ENCODE measurements around the gene SPAG17.

SPAG17 gene

DNA sequence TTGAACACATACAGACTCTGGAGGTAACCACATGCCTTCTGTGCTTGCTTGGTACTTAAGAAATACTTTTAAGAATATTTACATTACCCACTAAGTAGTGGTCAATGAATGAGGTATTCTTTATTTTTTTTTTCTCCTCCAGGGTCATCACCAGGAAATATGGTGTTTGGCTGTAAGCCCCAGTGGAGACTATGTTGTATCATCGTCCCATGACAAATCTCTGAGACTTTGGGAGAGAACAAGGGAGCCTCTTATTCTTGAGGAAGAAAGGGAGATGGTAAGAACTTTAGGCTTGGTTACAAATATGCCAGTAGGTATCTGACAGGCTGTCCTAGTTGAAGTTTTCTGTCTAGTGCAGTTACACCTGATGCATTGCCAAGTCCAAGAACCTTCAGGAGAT lies 232.6 kb downstream of the SPAG17 start:
- Histone ChIP-seq H3K4me3 (ENCODE audit: low read depth, low read length) (no peak overlapping the region), H3K27ac (ENCODE audit: extremely low read depth, low read depth, low read length) (no peak overlapping the region), H3K4me1 (ENCODE audit: control insufficient read depth, insufficient read depth, low read length) (no peaks in the 10 kb centered on the region), H3K36me3 (ENCODE audit: control insufficient read depth in 2 of 2, insufficient read depth in 1 of 2, low read length in 2 of 2) (peaks cover 57 to 95% of the 10 kb centered on the region in 2 experiments), H3K9me3 (ENCODE audit: control insufficient read depth, insufficient read depth, low read depth, low read length) (no peaks in the 10 kb centered on the region)
- no peak for TF ChIP-seq SP2 (tag by site-specific recombination; IDR thresholded peaks at IDR 0.05)
- TF ChIP-seq ZBTB44 (tag by site-specific recombination; IDR thresholded peaks at IDR 0.05), result no peak
- TF ChIP-seq ZNF521 (tag by site-specific recombination; IDR thresholded peaks at IDR 0.05), result no peak
- TF ChIP-seq PRDM1 (tag by site-specific recombination; IDR thresholded peaks at IDR 0.05), result no peak
- no peak for TF ChIP-seq PRDM4 (tag by site-specific recombination; IDR thresholded peaks at IDR 0.05)
- no peak for TF ChIP-seq KLF10 (tag by site-specific recombination; IDR thresholded peaks at IDR 0.05)
- TF ChIP-seq MZF1 (tag by site-specific recombination; IDR thresholded peaks at IDR 0.05; ENCODE audit: borderline replicate concordance), result no peak
- TF ChIP-seq ZNF777 (tag by site-specific recombination; IDR thresholded peaks at IDR 0.05; ENCODE audit: borderline replicate concordance), result no peak
- POLR2A ChIA-PET, result no interaction called here
- CTCF ChIA-PET, result interaction anchor here (0.6 kb wide), 1 partner anchor 1057 kb away, joined by 7 read pairs; no protein-coding TSS in a partner anchor

- TF ChIP-seq GLI2 (tag by site-specific recombination; IDR thresholded peaks at IDR 0.05; ENCODE audit: borderline replicate concordance, low read depth), result no peak
- TF ChIP-seq SCRT2 (tag by site-specific recombination; IDR thresholded peaks at IDR 0.05), result no peak
- TF ChIP-seq ZNF580 (tag by site-specific recombination; IDR thresholded peaks at IDR 0.05), result no peak
- no peak for TF ChIP-seq PRDM10 (tag by site-specific recombination; IDR thresholded peaks at IDR 0.05)
- no peak for TF ChIP-seq ZNF639 (tag by site-specific recombination; IDR thresholded peaks at IDR 0.05)
- TF ChIP-seq EGR2 (tag by site-specific recombination; IDR thresholded peaks at IDR 0.05; ENCODE audit: low read depth), result no peak
- TF ChIP-seq KLF7 (tag by site-specific recombination; IDR thresholded peaks at IDR 0.05; ENCODE audit: borderline replicate concordance), result no peak
- no peak for TF ChIP-seq ZNF792 (tag by site-specific recombination; IDR thresholded peaks at IDR 0.05)
- TF ChIP-seq IKZF3 (tag by site-specific recombination; IDR thresholded peaks at IDR 0.05), result no peak
- Histone ChIP-seq H3K4me3 (ENCODE audit: low read depth, low read length) (no peak overlapping the region), H3K4me1 (ENCODE audit: control insufficient read depth, insufficient read depth, low read length) (no peaks in the 10 kb centered on the region), H3K27ac (ENCODE audit: extremely low read depth, low read depth, low read length) (no peak overlapping the region), H3K36me3 (ENCODE audit: control insufficient read depth in 2 of 2, insufficient read depth in 1 of 2, low read length in 2 of 2) (peaks cover 78 to 98% of the 10 kb centered on the region in 2 experiments), H3K9me3 (ENCODE audit: control insufficient read depth, insufficient read depth, low read depth, low read length) (no peaks in the 10 kb centered on the region)
- ChIA-PET POLR2A (interaction anchor here (0.8 kb wide), 1 partner anchor 13 kb away, joined by 3 read pairs; the partner anchor contains the start of genes GDAP2 and WDR3), CTCF (interaction anchor here (0.8 kb wide), 1 partner anchor 429 kb away, joined by 3 read pairs; no protein-coding TSS in a partner anchor)
These were observed 242.7 kb downstream of the SPAG17 start for GRCh38 chr1:117942293-117942692.
